Kidney capillary endothelial cell (primary cell): Measurements from ENCODE around the gene KIFC3.
"Not testable (repeated sequence)": the region's sequence is repeated elsewhere in the genome, so short reads cannot be mapped to it uniquely, and the experiment has no call there.

Source experiments
- DNase-seq: peaks from one replicate; pipeline ENCODE4 v3.0.0-alpha.2; 2018; ENCODE audit warnings: low spot score

The KIFC3 gene

GRCh38 chr16:57739756-57740422 lies 62.4 kb downstream of the KIFC3 start:
- DNase-seq: no peak

GRCh38 chr16:57738844-57739243 lies 63.4 kb downstream of the KIFC3 start:
- no peak for DNase-seq

GRCh38 chr16:57736419-57737351 lies 65.6 kb downstream of the KIFC3 start:
- peak; percentile 82 for DNase-seq

GRCh38 chr16:57735755-57736418 lies 66.4 kb downstream of the KIFC3 start, which contains the start of gene KATNB1:
TSS of gene KATNB1 (plus strand) at chr16:57735770. CDS start at chr16:57737244, 1,474 bp downstream.
- peak; percentile 21 for DNase-seq

- DNase-seq: peak; percentile 99
Measured at GRCh38 chr16:57734925-57735754, 67.2 kb downstream of the KIFC3 start.

- DNase-seq: no peak
Measured at GRCh38 chr16:57734308-57734924, 67.9 kb downstream of the KIFC3 start.

GRCh38 chr16:57732714-57733113 lies 69.6 kb downstream of the KIFC3 start:
- DNase-seq: no peak

GRCh38 chr16:57732037-57732436 lies 70.3 kb downstream of the KIFC3 start:
- no peak for DNase-seq

GRCh38 chr16:57730771-57731730 lies 71.2 kb downstream of the KIFC3 start:
- DNase-seq: no peak

- DNase-seq: not testable (repeated sequence)
Measured at GRCh38 chr16:57729852-57730251, 72.4 kb downstream of the KIFC3 start.

GRCh38 chr16:57729182-57729484 lies 73.2 kb downstream of the KIFC3 start:
- no peak for DNase-seq

GRCh38 chr16:57728336-57729181 lies 73.7 kb downstream of the KIFC3 start:
- no peak for DNase-seq

- no peak for DNase-seq
Measured at GRCh38 chr16:57727610-57728009, 74.7 kb downstream of the KIFC3 start.

GRCh38 chr16:57726433-57726947 lies 75.8 kb downstream of the KIFC3 start:
- DNase-seq: no peak

- DNase-seq: no peak
Measured at GRCh38 chr16:57725976-57726375, 76.3 kb downstream of the KIFC3 start.

GRCh38 chr16:57725554-57725953 lies 76.7 kb downstream of the KIFC3 start:
- no peak for DNase-seq

GRCh38 chr16:57725151-57725550 lies 77.1 kb downstream of the KIFC3 start:
- DNase-seq: no peak

- no peak for DNase-seq
Measured at GRCh38 chr16:57724531-57724930, 77.8 kb downstream of the KIFC3 start.

GRCh38 chr16:57723170-57723569 lies 79.1 kb downstream of the KIFC3 start:
- DNase-seq: peak; percentile 17
